Lung microvascular endothelial cell (primary cell): ENCODE data around the gene NLRP12. TPM values are rescaled to one million over a fixed set of nuclear protein-coding genes. Genes with fewer than 3 reads are reported as not detected.
"Not testable (repeated sequence)": the region's sequence is repeated elsewhere in the genome, so short reads cannot be mapped to it uniquely, and the experiment has no call there.

Source experiments
- DNase-seq, 2 donors: peaks; one replicate each; pipeline versions ENCODE4 v3.0.0 to v3.0.0-alpha.2; 2010; ENCODE audit warnings: low read depth in 2 of 2
- total RNA-seq: library from RNA; depleted of rRNA; stranded (reverse); fragments of >200 nt; gene quantifications from 2 replicates; pipeline ENCODE4 v1.2.1, GENCODE V29; 2014

Gene NLRP12, protein sequence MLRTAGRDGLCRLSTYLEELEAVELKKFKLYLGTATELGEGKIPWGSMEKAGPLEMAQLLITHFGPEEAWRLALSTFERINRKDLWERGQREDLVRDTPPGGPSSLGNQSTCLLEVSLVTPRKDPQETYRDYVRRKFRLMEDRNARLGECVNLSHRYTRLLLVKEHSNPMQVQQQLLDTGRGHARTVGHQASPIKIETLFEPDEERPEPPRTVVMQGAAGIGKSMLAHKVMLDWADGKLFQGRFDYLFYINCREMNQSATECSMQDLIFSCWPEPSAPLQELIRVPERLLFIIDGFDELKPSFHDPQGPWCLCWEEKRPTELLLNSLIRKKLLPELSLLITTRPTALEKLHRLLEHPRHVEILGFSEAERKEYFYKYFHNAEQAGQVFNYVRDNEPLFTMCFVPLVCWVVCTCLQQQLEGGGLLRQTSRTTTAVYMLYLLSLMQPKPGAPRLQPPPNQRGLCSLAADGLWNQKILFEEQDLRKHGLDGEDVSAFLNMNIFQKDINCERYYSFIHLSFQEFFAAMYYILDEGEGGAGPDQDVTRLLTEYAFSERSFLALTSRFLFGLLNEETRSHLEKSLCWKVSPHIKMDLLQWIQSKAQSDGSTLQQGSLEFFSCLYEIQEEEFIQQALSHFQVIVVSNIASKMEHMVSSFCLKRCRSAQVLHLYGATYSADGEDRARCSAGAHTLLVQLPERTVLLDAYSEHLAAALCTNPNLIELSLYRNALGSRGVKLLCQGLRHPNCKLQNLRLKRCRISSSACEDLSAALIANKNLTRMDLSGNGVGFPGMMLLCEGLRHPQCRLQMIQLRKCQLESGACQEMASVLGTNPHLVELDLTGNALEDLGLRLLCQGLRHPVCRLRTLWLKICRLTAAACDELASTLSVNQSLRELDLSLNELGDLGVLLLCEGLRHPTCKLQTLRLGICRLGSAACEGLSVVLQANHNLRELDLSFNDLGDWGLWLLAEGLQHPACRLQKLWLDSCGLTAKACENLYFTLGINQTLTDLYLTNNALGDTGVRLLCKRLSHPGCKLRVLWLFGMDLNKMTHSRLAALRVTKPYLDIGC
- 0.40 and 0.44 TPM in 2 replicates for total RNA-seq

DNA sequence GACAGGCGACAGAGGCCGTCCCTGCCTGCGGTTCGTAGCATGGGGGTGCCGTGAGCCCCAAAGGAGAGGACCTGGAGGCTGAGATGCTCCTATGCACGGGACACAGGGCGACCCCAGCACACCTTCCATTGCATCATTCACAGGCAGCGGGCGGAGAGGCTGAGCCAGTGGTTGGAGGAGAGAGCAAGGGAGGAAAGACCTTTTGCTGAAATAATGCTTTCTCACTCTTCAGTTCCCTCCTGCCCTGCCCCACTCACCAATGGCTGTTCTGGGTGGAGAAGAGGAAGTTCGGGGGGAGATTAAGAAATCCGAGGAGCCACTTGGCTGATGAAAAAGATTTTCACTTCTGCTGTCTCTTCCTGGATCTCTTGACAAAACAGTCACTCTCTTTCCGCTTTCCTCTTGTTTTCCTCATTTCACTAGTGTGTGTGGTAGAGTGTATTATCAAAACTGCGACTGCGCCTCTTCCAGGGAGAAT lies at the start of gene NLRP12:
TSS of gene NLRP12 (minus strand) at position 181 of the 478 bp plus-strand sequence. CDS start at position 41, 140 bp downstream.
- no peak for DNase-seq

DNA sequence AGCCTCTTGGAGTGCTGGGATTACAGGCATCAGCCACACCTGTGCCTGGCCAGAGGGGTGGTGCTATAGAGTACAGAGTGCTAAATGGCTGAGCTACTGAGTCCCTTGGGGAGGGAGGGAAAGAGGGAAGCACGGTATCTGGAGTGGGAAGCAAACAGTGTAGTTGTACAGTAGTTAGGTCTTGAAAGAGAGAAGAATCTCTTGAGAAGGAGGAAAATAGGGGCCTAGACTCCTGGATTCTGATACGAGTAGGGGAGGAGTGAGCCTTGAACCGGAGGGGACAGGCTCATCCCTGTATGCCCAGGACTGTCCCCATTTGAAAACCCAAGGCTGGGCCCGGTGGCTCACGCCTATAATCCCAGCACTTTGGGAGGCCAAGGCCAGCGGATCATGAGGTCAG lies 48.6 kb upstream of the NLRP12 start:
- no peak for DNase-seq

DNA sequence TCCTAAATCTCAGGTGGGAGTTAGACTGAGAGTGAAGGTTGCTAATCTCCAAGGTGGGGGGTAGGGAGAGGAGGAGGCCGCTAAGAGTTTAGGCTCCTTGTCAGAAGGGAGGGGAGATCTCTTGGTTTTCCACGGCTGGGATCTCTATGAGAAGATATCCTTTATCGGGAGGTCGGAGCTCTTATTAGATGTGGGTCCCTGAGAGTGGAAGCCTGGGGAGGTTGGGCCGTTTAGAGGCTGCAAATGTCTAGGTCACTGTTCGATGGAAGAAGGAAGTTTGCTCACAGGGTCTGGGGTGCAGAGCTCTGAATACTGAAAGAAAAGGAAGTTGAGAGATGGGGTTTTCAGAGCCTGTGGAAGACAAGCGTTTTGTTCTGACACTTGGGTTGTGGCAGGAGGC lies 47.3 kb upstream of the NLRP12 start:
- no peak for DNase-seq

DNA sequence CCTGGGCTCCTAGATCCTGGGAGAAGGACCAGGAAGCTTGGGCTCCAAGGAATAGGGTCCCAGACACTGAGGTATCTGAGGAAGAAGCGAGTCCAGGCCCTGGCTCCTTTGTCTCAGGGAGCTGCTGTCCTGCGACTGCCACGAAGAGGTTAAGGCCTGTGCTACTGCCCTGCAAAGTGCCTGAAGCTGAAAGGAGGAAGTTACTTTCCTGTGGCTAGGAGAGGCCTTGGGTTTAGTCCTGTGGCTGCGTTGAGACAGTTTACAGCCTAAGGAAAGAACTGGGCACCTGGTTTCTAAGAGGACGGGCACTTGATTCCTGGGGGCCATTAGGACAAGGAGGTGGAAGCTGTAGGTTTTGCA lies 46.4 kb upstream of the NLRP12 start:
- no peak for DNase-seq

DNA sequence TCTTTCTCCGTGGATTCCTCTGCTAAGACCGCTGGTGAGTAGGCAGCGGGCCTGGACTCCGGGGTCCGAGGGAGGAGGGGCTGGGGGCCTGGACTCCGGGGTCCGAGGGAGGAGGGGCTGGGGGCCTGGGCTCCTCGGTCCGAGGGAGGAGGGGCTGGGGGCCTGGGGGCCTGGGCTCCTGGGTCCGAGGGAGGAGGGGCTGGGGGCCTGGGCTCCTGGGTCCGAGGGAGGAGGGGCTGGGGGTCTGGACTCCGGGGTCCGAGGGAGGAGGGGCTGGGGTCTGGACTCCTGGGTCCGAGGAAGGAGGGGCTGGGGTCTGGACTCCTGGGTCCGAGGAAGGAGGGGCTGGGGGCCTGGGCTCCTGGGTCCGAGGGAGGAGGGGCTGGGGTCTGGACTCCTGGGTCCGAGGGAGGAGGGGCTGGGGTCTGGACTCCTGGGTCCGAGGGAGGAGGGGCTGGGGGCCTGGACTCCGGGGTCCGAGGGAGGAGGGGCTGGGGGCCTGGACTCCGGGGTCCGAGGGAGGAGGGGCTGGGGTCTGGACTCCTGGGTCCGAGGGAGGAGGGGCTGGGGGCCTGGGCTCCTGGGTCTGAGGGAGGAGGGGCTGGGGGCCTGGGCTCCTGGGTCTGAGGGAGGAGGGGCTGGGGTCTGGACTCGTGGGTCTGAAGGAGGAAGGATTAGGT lies 45.8 kb upstream of the NLRP12 start:
- DNase-seq, result not testable (repeated sequence)

DNA sequence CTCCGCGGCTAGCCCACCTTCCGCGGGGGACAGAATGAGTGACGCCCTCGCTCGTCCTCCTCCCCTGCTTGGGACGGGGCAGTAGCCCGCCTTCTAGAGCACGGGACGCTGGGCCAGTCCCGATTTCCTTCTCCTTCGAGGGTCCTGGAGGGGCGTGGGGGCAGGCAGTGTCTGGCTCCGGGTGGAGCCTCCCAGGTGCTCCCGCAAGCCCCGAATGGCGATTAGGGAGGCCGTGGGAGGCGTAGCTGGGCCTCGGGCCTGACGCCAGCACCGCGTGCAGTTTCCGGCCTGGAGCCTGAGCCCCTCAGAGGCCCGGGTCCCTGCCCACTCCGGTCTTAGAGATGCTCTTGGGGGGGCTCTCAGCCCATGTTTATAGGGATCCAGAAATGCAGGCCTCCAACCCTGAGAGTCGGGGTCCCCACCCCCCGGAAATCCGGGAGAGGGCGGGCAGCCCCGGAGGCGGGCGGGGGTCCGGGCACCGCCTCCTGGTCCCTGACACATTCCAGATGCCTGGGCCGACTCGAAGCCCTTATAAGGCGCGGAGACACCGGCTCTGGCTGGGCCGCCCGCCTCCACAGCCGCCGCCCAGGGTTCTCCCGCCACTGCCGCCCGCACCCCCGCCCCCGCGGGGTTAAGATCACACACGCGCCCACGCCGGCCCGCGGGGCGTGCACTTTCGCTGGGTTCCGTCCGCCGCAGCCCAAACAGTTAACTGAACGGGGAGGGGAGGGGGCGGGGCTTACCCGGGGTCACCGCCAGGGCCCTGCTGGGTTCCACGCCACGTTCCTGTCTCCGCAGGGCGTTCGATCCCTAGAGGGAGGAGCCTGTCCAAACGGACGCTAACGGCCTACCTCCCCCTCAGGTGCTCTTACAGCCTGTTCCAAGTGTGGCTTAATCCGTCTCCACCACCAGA lies 45.0 kb upstream of the NLRP12 start:
- DNase-seq, result peak; percentile 86 to 90

DNA sequence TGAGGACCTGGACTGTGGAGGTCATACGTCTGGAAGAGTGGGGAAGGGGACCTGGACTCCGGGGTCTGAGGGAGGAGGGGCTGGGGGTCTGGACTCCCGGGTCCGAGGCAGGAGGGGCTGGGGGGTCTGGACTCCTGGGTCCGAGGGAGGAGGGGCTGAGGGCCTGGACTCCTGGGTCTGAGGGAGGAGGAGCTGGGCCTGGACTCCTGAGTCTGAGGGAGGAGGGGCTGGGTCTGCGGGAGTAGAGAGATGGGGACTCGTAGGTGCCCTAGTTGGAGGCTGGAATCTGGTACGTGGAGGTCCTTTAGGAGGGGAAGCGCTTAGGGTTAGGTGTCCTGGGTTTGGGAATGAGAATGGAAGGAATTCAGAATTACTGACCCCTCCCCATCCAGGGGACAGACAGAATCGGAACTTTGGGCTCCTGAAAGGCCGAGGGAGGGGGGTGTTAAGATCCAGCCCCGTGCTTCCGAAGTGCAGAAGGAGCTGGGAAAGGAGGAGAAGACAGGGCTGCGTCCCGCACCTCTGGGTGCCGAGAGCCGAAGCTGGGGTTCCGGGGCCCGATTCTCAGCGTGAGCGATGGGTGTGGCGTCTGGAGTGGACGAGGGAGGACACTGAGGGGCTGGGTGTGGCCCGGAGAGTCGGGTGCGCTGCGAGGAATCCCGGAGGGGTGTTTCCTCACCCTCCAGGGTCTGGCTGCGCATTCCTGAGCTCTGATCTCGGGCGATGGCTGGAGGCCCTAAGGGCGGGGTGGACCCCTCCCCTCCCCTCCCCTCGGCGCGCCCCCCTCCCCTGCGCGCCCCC lies 44.2 kb upstream of the NLRP12 start:
- peak; percentile 40 to 47 for DNase-seq

DNA sequence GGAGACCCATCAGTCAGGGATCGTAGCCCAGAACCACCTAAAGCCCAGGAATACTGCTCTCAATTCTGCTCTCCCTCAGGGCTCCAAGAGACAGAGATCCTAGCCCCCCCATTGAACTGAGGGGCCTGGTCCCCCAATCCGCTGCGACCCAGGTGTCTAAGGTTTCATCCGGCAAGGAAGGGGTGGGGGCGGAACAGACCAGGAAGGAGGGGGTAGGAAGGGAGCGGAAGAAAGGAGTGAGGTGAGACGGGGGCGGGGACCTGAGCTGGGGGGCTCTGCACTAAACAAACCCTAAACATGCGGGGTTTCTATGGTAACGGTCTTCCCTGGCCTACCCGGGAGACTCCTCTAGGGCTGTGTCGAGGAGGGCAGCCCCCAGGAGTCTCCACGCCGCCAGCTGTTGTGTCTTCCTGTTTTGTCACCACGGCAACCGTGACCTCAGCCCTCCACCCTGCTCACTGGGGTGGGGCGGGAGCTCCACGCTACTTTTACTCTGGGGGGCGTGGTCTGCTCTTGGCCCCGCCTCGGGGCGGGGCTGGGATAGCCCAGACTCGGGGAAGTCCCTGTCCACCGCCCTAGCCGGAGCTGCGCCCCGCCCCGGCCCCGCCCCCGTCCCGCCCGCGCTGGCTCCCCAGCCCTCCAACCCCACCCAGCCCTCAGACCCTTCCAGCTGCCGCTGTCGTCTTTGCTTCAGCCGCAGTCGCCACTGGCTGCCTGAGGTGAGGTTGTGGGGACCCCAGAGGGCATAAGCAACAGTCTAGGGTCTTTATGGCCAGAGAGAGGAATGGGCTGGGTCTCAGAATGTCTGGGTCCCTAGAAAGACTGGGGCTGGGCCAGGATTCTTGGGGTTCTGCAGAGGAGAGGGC lies 43.3 kb upstream of the NLRP12 start, which contains the start of gene MYADM:
TSS of gene MYADM (plus strand) at position 659 of the 866 bp plus-strand sequence. CDS start 5,647 bp downstream, outside the sequence.
- peak; percentile 99 for DNase-seq

DNA sequence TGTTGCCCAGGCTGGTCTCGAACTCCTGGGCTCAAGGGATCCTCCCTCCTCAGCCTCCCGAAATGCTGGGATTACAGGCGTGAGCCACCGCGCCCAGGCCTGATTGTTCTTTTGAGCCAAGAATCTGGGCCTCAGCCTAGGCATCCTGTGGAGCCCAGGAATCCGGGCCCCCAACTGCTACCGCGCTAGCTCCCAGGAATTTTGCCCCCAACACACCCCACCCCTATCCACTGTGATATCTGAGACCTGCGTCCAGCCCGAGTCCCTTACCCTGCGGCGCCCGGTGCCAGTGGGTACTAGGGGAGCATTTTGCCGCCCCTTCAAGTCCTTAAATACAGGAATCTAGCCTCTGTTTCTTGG lies 42.7 kb upstream of the NLRP12 start:
- DNase-seq, result no peak

DNA sequence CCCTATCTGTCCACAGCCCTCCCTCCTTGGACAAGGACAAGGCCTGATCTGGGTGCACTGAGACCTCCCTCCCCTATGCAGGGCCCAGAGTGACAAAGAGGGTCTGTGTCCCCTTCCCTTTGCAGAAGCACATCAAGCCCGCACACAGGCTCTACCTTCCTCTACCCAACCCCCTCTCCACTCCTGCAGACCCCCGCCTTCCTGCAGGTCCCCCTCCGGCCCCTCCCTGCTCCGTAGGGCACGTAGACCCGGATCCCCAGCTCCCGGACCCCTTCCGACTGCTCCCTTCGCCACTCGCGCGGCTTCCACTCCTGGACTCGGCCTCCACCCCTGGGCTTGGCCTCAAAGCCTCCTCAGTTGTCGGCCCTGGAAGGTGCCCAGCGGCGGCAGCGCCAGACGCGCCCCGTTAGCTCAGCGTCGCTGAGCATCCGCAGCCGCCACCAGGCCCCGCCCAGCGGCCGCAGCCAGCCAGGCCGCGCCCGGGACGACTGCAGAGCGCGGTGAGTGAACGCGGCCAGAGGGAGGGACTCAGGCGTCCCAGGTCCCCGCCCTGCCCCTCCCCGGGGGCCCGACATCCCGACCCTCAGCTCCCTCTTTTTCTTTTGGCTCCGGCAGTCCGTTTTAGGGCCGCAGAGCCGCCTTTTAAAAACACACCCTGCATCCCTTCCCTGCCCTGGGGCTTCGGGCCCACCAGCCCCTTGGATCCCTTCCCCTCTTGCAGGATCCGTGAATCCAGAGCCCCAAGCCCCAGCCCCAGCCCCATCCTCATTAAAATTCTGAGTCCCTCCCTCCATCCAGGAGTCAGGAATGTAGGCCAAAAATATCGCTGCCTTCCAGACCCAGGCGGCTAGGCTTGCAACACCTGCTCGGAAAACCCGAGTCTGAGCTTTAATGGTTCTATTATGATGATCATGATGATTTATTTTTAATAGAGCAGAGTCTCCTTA lies 42.1 kb upstream of the NLRP12 start:
- peak; percentile 69 to 81 for DNase-seq

DNA sequence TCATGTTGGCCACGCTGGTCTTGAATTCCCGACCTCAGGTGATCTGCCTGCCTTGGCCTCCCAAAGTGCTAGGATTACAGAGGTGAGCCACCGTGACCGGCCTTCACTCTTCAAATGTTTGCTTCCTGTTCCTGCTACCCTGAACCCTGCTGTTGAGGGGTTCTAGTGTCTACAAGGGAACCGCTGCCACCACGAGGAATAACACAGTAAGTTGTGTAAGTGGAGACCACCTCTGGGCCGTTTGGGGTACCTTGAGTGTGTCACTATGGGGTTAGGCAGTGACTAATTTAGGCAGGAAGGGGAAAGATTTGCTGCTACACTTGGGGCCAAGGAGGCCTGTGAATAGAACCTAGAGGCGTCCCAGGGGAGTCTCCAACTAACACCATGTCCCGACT lies 41.4 kb upstream of the NLRP12 start:
- no peak for DNase-seq

DNA sequence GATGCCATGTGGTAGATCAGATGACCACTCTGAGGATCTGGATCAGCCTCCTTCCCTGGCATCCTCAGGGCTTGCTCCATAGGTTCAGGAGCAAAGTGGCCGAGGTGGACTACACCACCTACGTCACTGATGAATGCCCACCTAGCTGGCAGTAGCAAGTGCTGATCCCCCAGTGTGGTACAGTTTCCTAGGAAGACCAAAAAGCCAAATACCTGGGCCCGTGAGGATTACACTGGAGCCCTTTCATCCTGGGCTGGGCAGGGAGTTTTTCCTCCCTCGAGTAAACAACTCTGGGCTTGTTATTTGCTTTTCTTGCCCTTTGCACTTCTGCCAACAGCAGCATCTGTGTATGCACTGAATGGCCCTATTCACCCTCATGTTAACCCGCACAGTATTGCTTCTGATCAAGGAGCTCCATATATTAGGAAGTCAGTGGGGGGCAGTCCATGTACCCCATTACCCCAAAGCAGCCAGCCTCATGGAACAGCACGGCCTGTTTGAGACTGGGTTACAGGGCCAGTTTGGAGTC lies 40.3 kb upstream of the NLRP12 start:
- no peak for DNase-seq

DNA sequence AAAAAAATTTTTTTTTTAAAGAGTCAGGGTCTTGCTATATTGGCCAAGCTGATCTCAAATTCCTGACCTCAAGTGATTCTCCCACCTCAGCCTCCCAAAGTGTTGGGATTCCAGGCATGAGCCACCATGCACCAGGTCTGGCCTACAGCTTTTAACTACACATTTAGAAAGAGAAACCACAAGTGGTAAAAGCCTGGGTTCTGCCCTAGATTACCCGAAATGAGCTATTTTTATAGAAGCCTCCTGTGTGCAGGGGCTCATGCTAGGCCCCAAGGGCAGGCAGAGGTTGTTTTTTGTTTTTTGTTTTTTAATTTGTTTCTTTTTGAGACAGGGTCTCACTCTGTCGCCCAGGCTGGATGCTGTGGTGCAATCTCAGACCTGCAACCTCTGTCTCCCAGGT lies 29.6 kb upstream of the NLRP12 start:
- DNase-seq, result no peak

DNA sequence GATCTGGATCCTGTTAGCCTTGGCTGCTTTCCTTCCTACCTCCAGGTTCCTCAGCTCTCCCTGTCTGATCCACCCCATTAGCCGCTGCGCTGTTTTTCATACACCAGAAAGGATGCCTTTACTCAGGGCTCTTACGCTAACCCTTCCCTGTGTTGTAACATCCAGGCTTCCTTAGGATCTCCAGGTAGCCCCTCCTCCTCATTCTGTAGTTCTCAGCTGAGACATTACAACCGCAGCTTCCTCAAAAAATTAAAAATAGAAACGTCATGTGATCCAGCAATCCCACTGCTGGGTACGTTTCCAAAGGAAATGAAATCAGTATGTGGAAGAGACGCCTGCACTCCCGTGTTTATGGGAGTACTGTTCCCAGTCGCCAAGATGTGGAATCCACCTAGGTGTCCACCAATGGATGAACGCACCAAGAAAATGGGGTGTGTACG lies 25.1 kb upstream of the NLRP12 start:
- DNase-seq, result peak; percentile 80 to 94

DNA sequence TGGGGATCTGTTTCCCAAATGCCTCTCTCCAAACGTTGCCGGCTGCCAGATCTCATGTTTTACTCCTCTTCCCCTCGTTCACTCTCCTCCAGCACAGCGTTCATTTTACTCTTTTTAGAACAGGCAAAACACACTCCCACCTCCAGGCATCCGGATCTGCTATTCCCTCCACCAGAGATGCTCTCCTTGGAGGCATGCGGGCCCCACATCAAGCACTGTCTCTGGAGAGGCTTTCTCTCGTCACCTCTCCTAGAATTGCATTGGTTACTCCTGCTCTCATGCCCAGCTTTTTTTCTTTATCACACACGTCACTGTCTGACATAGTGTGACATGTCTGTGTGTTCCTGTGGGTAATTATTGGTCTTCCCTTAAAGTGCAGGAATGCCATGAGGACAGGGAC lies 23.4 kb upstream of the NLRP12 start:
- no peak for DNase-seq

DNA sequence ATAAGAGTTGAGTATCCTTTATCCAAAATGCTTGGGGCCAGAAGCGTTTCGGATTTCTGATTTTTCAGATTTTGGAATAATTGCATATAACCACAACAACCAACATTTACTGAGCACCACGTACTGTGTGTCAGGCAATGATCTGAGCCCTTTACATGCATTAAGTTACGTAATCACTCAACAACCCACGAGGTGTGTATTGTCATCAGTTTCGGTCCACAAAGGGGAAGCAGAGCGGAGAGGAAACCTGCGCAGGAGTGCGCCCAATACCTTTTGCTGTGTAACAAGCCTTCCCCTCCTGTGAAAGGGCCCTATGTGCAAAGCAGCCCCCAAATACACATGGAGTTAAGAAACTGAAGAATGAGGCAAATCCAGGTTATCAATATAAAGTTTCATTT lies 20.7 kb upstream of the NLRP12 start:
- DNase-seq, result no peak

DNA sequence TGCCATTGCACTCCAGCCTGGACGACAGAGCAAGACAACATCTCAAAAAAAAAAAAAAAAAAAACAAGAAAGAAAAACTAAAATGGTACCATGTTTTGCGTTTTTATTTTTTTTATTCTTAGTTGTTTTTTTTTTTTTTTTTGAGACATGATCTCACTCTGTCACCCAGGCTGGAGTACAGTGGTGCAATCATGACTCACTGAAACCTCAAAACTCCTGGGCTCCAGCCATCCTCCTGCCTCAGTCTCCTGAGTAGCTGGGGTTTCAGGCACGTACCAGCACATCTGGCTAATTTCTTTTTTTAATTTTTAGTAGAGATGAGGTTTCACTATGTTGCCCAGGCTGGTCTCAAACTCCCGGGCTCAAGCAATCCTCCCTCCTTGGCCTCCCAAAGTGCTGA lies 16.8 kb upstream of the NLRP12 start:
- peak in 1 of 2 donors; percentile 72 for DNase-seq
